ENCODE data around the gene DICER1. TPM values are rescaled to one million over a fixed set of nuclear protein-coding genes. Genes with fewer than 3 reads are reported as not detected.

Gene DICER1
- total RNA-seq, 1 experiment from 2014 or later, result 48.0 TPM

Other genes with a start within 250 kb of the DICER1 start
- gene CLMN, start 162.4 kb upstream of the DICER1 start, total RNA-seq (2014; rRNA removed; shearing (Covaris generic)), result not detected in 2 replicates